ENCODE data around the gene NXPE3.

DNA sequence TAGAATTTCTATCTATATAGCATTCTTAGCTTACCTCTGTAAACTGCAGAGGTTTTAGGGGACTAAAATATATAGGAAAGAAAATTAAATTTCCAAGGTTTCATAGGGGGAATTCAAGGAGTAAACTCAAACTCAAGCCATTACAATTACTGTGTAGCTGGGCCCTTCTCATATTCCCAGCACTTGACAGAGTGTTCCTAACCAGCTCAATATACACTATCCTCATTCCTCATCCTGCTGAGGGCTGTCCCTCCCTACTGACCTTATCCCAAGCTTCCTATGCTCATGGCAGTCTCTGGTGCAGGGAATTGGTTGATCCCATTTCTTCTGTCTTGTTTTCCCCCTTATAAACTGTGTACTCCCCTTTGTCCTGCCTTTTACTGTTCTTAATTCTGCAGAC lies 33.9 kb downstream of the NXPE3 start:
- TF ChIP-seq CTCF (IDR thresholded peaks at IDR 0.05; ENCODE audit: insufficient read depth, low read length, poor library complexity, severe bottlenecking) (no peak), EZH2phosphoT487 (conservative IDR thresholded peaks at IDR 0.05; ENCODE audit: low read length) (no peak)
